ENCODE data around the gene DNAH10.

DNA sequence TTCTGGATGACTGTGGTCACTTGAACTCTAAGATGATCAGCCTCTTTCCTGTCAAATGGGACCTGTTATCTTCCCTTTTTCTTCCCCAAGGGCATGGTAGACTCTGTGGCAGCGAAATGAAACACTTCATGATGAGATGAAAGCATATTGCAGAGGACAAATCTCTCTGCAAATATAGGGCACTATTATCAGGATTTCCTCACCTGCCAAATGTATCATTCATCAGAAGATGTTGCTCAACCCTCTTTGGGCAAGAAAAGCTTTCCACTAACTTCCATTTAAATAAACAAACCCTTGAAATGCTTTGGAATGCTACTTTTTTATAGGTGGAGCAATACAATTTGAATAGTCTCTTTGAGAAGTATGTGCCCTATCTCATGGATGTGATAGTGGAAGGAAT, 105.0 kb downstream of the DNAH10 start:
- TF ChIP-seq GATAD2A (CRISPR knock-in tag; IDR thresholded peaks at IDR 0.05) (no peak), GABPB1 (CRISPR knock-in tag; IDR thresholded peaks at IDR 0.05) (no peak)
